ENCODE results near the gene OPN3. TPM values are rescaled to one million over a fixed set of nuclear protein-coding genes. Genes with fewer than 3 reads are reported as not detected.
A peak's percentile ranks its signal among the peaks of the same experiment; 100 is the strongest.

Gene OPN3
- total and polyA plus RNA-seq, 4 donors = 11.3 to 19.1 (median 15.5) TPM

DNA sequence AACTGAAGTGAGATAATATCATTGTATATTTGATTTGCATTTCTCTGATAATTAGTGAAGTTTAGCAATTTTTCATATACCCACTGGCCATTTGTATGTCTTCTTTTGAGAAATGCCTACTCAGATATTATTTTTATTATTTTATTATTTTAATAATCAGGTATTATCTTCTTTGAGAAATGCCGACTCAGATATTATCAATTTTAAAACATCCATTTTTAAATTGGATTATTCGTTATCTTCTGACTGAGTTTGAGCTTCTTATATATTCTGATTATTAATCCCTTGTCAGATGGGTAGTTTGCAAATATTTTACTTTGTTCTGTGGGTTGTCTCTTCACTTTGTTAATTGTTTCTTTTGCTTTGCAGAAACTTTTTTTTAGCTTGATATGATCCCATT lies 70.3 kb downstream of the OPN3 start:
- 97% methylated on average over 2 of the region's 2 CpGs for WGBS
- no peak overlapping the region for H3K9ac ChIP-seq (ENCODE audit: low read depth in 1 of 2, low read length in 2 of 2)
- no peaks in the 10 kb centered on the region for H3K4me1 ChIP-seq (ENCODE audit: control insufficient read depth in 4 of 4, insufficient read depth in 4 of 4, low read length in 3 of 4)
- TF ChIP-seq, protein P1, sequence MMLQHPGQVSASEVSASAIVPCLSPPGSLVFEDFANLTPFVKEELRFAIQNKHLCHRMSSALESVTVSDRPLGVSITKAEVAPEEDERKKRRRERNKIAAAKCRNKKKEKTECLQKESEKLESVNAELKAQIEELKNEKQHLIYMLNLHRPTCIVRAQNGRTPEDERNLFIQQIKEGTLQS (IDR thresholded peaks at IDR 0.05) = no peak
- TF ChIP-seq YY1 (IDR thresholded peaks at IDR 0.05) (no peak), HNF4A (conservative IDR thresholded peaks at IDR 0.05) (no peak), SP1 (IDR thresholded peaks at IDR 0.05) (no peak), GABPA (IDR thresholded peaks at IDR 0.05 in 1 of 2, conservative IDR thresholded peaks at IDR 0.05 in 1 of 2) (no peak), HNF4G (IDR thresholded peaks at IDR 0.05) (no peak)
- TF ChIP-seq, protein P2, sequence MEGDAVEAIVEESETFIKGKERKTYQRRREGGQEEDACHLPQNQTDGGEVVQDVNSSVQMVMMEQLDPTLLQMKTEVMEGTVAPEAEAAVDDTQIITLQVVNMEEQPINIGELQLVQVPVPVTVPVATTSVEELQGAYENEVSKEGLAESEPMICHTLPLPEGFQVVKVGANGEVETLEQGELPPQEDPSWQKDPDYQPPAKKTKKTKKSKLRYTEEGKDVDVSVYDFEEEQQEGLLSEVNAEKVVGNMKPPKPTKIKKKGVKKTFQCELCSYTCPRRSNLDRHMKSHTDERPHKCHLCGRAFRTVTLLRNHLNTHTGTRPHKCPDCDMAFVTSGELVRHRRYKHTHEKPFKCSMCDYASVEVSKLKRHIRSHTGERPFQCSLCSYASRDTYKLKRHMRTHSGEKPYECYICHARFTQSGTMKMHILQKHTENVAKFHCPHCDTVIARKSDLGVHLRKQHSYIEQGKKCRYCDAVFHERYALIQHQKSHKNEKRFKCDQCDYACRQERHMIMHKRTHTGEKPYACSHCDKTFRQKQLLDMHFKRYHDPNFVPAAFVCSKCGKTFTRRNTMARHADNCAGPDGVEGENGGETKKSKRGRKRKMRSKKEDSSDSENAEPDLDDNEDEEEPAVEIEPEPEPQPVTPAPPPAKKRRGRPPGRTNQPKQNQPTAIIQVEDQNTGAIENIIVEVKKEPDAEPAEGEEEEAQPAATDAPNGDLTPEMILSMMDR (IDR thresholded peaks at IDR 0.05; ENCODE audit: low read depth, low read length, missing input control) = no peak
- TF ChIP-seq, protein P3, sequence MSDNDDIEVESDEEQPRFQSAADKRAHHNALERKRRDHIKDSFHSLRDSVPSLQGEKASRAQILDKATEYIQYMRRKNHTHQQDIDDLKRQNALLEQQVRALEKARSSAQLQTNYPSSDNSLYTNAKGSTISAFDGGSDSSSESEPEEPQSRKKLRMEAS (IDR thresholded peaks at IDR 0.05) = no peak
- TF ChIP-seq, protein P4, sequence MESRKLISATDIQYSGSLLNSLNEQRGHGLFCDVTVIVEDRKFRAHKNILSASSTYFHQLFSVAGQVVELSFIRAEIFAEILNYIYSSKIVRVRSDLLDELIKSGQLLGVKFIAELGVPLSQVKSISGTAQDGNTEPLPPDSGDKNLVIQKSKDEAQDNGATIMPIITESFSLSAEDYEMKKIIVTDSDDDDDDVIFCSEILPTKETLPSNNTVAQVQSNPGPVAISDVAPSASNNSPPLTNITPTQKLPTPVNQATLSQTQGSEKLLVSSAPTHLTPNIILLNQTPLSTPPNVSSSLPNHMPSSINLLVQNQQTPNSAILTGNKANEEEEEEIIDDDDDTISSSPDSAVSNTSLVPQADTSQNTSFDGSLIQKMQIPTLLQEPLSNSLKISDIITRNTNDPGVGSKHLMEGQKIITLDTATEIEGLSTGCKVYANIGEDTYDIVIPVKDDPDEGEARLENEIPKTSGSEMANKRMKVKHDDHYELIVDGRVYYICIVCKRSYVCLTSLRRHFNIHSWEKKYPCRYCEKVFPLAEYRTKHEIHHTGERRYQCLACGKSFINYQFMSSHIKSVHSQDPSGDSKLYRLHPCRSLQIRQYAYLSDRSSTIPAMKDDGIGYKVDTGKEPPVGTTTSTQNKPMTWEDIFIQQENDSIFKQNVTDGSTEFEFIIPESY (IDR thresholded peaks at IDR 0.05) = no peak
- TF ChIP-seq, protein P5, sequence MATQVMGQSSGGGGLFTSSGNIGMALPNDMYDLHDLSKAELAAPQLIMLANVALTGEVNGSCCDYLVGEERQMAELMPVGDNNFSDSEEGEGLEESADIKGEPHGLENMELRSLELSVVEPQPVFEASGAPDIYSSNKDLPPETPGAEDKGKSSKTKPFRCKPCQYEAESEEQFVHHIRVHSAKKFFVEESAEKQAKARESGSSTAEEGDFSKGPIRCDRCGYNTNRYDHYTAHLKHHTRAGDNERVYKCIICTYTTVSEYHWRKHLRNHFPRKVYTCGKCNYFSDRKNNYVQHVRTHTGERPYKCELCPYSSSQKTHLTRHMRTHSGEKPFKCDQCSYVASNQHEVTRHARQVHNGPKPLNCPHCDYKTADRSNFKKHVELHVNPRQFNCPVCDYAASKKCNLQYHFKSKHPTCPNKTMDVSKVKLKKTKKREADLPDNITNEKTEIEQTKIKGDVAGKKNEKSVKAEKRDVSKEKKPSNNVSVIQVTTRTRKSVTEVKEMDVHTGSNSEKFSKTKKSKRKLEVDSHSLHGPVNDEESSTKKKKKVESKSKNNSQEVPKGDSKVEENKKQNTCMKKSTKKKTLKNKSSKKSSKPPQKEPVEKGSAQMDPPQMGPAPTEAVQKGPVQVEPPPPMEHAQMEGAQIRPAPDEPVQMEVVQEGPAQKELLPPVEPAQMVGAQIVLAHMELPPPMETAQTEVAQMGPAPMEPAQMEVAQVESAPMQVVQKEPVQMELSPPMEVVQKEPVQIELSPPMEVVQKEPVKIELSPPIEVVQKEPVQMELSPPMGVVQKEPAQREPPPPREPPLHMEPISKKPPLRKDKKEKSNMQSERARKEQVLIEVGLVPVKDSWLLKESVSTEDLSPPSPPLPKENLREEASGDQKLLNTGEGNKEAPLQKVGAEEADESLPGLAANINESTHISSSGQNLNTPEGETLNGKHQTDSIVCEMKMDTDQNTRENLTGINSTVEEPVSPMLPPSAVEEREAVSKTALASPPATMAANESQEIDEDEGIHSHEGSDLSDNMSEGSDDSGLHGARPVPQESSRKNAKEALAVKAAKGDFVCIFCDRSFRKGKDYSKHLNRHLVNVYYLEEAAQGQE (IDR thresholded peaks at IDR 0.05) = no peak
- no peak overlapping the region for H3K4me3 ChIP-seq (ENCODE audit: low read depth in 1 of 3, low read length in 3 of 3)
- H3K9me3 ChIP-seq (ENCODE audit: control insufficient read depth in 4 of 4, low read length in 3 of 4) = no peaks in the 10 kb centered on the region
- H3K27me3 ChIP-seq (ENCODE audit: control insufficient read depth in 4 of 4, insufficient read depth in 4 of 4, low read length in 3 of 4) = no peaks in the 10 kb centered on the region
- H3K36me3 ChIP-seq (ENCODE audit: control insufficient read depth in 4 of 4, insufficient read depth in 3 of 4, low read depth in 1 of 4, low read length in 3 of 4) = peaks cover 1 to 30% (median 12%) of the 10 kb centered on the region in 4 donors
- DNase-seq (ENCODE audit: low spot score) = no peak
- no peak overlapping the region for H3K27ac ChIP-seq (ENCODE audit: low read depth in 1 of 2, low read length in 2 of 2)

DNA sequence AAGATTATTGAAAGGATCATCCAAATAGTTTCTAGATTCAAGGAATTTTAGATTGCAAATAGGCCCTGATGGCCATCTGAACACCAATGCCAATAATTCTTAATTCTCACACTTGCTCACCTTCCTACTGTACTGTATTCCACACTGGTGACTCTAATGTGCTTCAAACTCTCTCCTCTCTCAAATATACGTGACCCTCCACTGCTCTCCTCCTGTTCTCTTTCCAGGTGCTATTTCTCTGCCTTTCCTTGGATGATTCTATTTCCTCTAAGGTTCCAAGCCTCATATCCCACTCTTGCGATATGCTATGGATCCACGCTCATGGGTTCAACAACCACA lies 79.4 kb downstream of the OPN3 start:
- peaks cover 6 to 40% (median 34%) of the 10 kb centered on the region in 4 donors for H3K4me1 ChIP-seq (ENCODE audit: control insufficient read depth in 4 of 4, insufficient read depth in 4 of 4, low read length in 3 of 4)
- TF ChIP-seq FOXA2 (IDR thresholded peaks at IDR 0.05) (no peak), RAD21 (IDR thresholded peaks at IDR 0.05) (peak in 1 of 2 donors; percentile 2)
- TF ChIP-seq, protein P4 (IDR thresholded peaks at IDR 0.05) = no peak
- TF ChIP-seq, protein P1 (IDR thresholded peaks at IDR 0.05) = no peak
- WGBS = 82% methylated on average over 3 of the region's 3 CpGs
- peak overlapping the region; percentile 70 to 86 for H3K27ac ChIP-seq (ENCODE audit: low read depth in 1 of 2, low read length in 2 of 2)
- no peak overlapping the region for H3K9ac ChIP-seq (ENCODE audit: low read depth in 1 of 2, low read length in 2 of 2)
- peaks cover 0 to 17% (median 10%) of the 10 kb centered on the region in 4 donors for H3K36me3 ChIP-seq (ENCODE audit: control insufficient read depth in 4 of 4, insufficient read depth in 3 of 4, low read depth in 1 of 4, low read length in 3 of 4)
- no peak overlapping the region for H3K4me3 ChIP-seq (ENCODE audit: low read depth in 1 of 3, low read length in 3 of 3)
- H3K9me3 ChIP-seq (ENCODE audit: control insufficient read depth in 4 of 4, low read length in 3 of 4) = no peaks in the 10 kb centered on the region
- no peaks in the 10 kb centered on the region for H3K27me3 ChIP-seq (ENCODE audit: control insufficient read depth in 4 of 4, insufficient read depth in 4 of 4, low read length in 3 of 4)
- no peak for DNase-seq (ENCODE audit: low spot score)
